ENCODE measurements around the gene PTPRN2. TPM values are rescaled to one million over a fixed set of nuclear protein-coding genes. Genes with fewer than 3 reads are reported as not detected.

The PTPRN2 gene
- total RNA-seq, 2 experiments from 2014 or later = 0.70 TPM; not detected in 1

GRCh38 chr7:158520825-158521224, 66.8 kb downstream of the PTPRN2 start:
- Histone ChIP-seq H3K9me3 (ENCODE audit: low read length) (0 out of 2 replicates have a peak, but pooled peaks cover 6% of the 10 kb centered on the region), H3K4me3 (ENCODE audit: low read depth, low read length, poor library complexity, severe bottlenecking) (no peak overlapping the region), H4K20me1 (ENCODE audit: insufficient read depth, low read length) (no peaks in the 10 kb centered on the region), H3K4me1 (ENCODE audit: insufficient read depth, low read length, poor library complexity, severe bottlenecking) (no peaks in the 10 kb centered on the region), H3K79me2 (ENCODE audit: insufficient read depth, low read depth, low read length) (no peaks in the 10 kb centered on the region), H3K9me2 (ENCODE audit: insufficient read depth, low read length) (no peaks in the 10 kb centered on the region), H3K4me2 (ENCODE audit: low read length) (no peak overlapping the region), H2AFZ (ENCODE audit: low read length) (no peak overlapping the region), H3K27ac (ENCODE audit: low read depth, low read length, poor library complexity, severe bottlenecking) (no peak overlapping the region), H3K36me3 (ENCODE audit: insufficient read depth, low read length) (no peaks in the 10 kb centered on the region)
- TF ChIP-seq EZH2phosphoT487 (IDR thresholded peaks at IDR 0.05; ENCODE audit: borderline replicate concordance, low read depth, low read length) (no peak), CTCF (conservative IDR thresholded peaks at IDR 0.05; ENCODE audit: low read length) (no peak)
- intact Hi-C loops (cut with micrococcal nuclease; ENCODE audit: unreplicated experiment) = no loop called here
- ChIA-PET POLR2A (no interaction called here), CTCF (ENCODE audit: unreplicated experiment) (no interaction called here)
- DNase-seq (ENCODE audit: low spot score) = no peak
- BruUV-seq (replicated peaks) = no TSS peak

GRCh38 chr7:158519633-158520174, 67.9 kb downstream of the PTPRN2 start:
- 0 out of 2 replicates have a peak, but pooled peaks cover 6% of the 10 kb centered on the region for H3K9me3 ChIP-seq (ENCODE audit: low read length)
- intact Hi-C loops (cut with micrococcal nuclease; ENCODE audit: unreplicated experiment) = no loop called here
- no peaks in the 10 kb centered on the region for H3K79me2 ChIP-seq (ENCODE audit: insufficient read depth, low read depth, low read length)
- no peak overlapping the region for H2AFZ ChIP-seq (ENCODE audit: low read length)
- H3K9me2 ChIP-seq (ENCODE audit: insufficient read depth, low read length) = no peaks in the 10 kb centered on the region
- no peak overlapping the region for H3K4me2 ChIP-seq (ENCODE audit: low read length)
- H3K36me3 ChIP-seq (ENCODE audit: insufficient read depth, low read length) = no peaks in the 10 kb centered on the region
- ChIA-PET CTCF (ENCODE audit: unreplicated experiment) (no interaction called here), POLR2A (no interaction called here)
- TF ChIP-seq EZH2phosphoT487 (IDR thresholded peaks at IDR 0.05; ENCODE audit: borderline replicate concordance, low read depth, low read length) = no peak
- TF ChIP-seq CTCF (conservative IDR thresholded peaks at IDR 0.05; ENCODE audit: low read length) = no peak
- no TSS peak for BruUV-seq (replicated peaks)
- no peak overlapping the region for H3K27ac ChIP-seq (ENCODE audit: low read depth, low read length, poor library complexity, severe bottlenecking)
- H3K4me3 ChIP-seq (ENCODE audit: low read depth, low read length, poor library complexity, severe bottlenecking) = no peak overlapping the region
- H3K4me1 ChIP-seq (ENCODE audit: insufficient read depth, low read length, poor library complexity, severe bottlenecking) = no peaks in the 10 kb centered on the region
- no peak for DNase-seq (ENCODE audit: low spot score)
- H4K20me1 ChIP-seq (ENCODE audit: insufficient read depth, low read length) = no peaks in the 10 kb centered on the region

- Histone ChIP-seq H3K9me2 (ENCODE audit: insufficient read depth, low read length) (no peaks in the 10 kb centered on the region), H2AFZ (ENCODE audit: low read length) (no peak overlapping the region), H3K9me3 (ENCODE audit: low read length) (0 out of 2 replicates have a peak, but pooled peaks cover 6% of the 10 kb centered on the region), H3K4me3 (ENCODE audit: low read depth, low read length, poor library complexity, severe bottlenecking) (no peak overlapping the region), H3K4me2 (ENCODE audit: low read length) (no peak overlapping the region), H4K20me1 (ENCODE audit: insufficient read depth, low read length) (no peaks in the 10 kb centered on the region), H3K27ac (ENCODE audit: low read depth, low read length, poor library complexity, severe bottlenecking) (no peak overlapping the region), H3K36me3 (ENCODE audit: insufficient read depth, low read length) (no peaks in the 10 kb centered on the region), H3K79me2 (ENCODE audit: insufficient read depth, low read depth, low read length) (no peaks in the 10 kb centered on the region), H3K4me1 (ENCODE audit: insufficient read depth, low read length, poor library complexity, severe bottlenecking) (no peaks in the 10 kb centered on the region)
- ChIA-PET CTCF (ENCODE audit: unreplicated experiment) (no interaction called here), POLR2A (no interaction called here)
- BruUV-seq (replicated peaks) = no TSS peak
- intact Hi-C loops (cut with micrococcal nuclease; ENCODE audit: unreplicated experiment) = no loop called here
- TF ChIP-seq EZH2phosphoT487 (IDR thresholded peaks at IDR 0.05; ENCODE audit: borderline replicate concordance, low read depth, low read length) (no peak), CTCF (conservative IDR thresholded peaks at IDR 0.05; ENCODE audit: low read length) (no peak)
- no peak for DNase-seq (ENCODE audit: low spot score)
These were observed 68.5 kb downstream of the PTPRN2 start for GRCh38 chr7:158518980-158519632.

All from OCI-LY7 (cell line).